ENCODE measurements around the gene ERAP2.

ERAP2 gene

GRCh38 chr5:96967400-96967799, 91.1 kb downstream of the ERAP2 start:
- no peak for DNase-seq

- DNase-seq, result peak; percentile 35
These were observed 91.8 kb downstream of the ERAP2 start for GRCh38 chr5:96968074-96968473.

- DNase-seq, result peak; percentile 27
These were observed 92.3 kb downstream of the ERAP2 start for GRCh38 chr5:96968614-96969013.
